GM18870 (cell line): Measurements from ENCODE around the gene SSNA1.

Experiments used
- ATAC-seq: cut with Tn5 transposase; IDR thresholded peaks from one replicate; pipeline ENCODE4 v1.9.1; 2021; ENCODE audit warnings: moderate library complexity; ENCODE audit not compliant: unreplicated experiment

The SSNA1 gene

DNA sequence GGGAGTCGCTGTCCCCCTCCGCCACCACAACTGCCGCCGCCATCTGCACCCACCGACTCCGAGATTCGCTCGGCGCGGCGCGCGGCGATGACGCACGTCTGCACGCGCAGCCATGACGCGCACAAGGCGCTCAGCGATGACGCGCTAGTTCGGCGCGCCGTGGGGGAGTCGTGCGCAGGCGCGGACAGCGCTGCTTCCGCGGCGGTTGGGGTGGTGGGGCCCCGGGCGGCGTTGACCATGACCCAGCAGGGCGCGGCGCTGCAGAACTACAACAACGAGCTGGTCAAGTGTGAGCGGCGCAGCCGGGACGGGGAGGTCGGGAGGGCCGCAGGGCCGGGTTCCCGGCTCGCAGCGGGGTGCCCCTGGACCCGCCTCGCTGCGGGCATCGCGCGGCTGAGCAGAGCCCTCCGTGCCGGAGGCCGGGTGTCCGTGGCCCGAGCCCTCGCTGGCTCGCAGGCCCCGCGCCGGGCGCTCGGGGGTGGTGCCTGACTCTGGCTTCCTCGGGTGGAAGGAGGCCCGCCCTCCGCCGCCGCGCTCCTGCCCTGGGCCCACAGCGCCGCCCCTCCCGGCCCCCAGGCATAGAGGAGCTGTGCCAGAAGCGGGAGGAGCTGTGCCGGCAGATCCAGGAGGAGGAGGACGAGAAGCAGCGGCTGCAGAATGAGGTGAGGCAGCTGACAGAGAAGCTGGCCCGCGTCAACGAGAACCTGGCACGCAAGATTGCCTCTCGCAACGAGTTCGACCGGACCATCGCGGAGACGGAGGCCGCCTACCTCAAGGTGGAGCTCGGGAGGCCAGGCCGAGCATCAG lies at the start of gene SSNA1, which contains the start of gene ANAPC2:
SSNA1 (plus strand) TSS at position 187 of the 807 bp plus-strand sequence; CDS start at position 238, 51 bp downstream.
ANAPC2 (minus strand) TSS at position 71 of the 807 bp plus-strand sequence; CDS start at position 43, 28 bp downstream.
- ATAC-seq = peak; percentile 84

DNA sequence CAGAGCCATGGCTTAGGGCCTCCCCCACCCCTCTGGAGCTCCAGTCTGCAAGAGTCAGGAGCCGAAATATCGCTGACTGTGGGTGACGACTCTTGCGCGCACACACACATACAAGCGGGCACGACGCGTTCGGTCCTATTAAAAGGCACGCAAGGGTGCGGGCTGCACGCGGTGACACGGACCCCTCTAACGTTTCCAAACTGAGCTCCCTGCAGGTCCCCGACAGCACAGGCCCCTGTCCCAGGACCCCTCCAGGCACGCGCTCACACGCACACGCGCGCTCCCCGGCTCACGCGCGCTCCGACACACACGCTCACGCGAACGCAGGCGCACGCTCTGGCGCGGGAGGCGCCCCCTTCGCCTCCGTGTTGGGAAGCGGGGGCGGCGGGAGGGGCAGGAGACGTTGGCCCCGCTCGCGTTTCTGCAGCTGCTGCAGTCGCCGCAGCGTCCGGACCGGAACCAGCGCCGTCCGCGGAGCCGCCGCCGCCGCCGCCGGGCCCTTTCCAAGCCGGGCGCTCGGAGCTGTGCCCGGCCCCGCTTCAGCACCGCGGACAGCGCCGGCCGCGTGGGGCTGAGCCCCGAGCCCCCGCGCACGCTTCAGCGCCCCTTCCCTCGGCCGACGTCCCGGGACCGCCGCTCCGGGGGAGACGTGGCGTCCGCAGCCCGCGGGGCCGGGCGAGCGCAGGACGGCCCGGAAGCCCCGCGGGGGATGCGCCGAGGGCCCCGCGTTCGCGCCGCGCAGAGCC lies 49.6 kb upstream of the SSNA1 start, which contains the start of gene GRIN1:
GRIN1 (plus strand) TSS at position 433 of the 746 bp plus-strand sequence. CDS start 333 bp downstream, outside the sequence.
- no peak for ATAC-seq

GRCh38 chr9:137139468-137140150 lies 48.9 kb upstream of the SSNA1 start:
- ATAC-seq = no peak

GRCh38 chr9:137140151-137141012 lies 48.1 kb upstream of the SSNA1 start:
- ATAC-seq = no peak

- ATAC-seq = no peak
These were observed 47.2 kb upstream of the SSNA1 start for GRCh38 chr9:137141050-137141810.

DNA sequence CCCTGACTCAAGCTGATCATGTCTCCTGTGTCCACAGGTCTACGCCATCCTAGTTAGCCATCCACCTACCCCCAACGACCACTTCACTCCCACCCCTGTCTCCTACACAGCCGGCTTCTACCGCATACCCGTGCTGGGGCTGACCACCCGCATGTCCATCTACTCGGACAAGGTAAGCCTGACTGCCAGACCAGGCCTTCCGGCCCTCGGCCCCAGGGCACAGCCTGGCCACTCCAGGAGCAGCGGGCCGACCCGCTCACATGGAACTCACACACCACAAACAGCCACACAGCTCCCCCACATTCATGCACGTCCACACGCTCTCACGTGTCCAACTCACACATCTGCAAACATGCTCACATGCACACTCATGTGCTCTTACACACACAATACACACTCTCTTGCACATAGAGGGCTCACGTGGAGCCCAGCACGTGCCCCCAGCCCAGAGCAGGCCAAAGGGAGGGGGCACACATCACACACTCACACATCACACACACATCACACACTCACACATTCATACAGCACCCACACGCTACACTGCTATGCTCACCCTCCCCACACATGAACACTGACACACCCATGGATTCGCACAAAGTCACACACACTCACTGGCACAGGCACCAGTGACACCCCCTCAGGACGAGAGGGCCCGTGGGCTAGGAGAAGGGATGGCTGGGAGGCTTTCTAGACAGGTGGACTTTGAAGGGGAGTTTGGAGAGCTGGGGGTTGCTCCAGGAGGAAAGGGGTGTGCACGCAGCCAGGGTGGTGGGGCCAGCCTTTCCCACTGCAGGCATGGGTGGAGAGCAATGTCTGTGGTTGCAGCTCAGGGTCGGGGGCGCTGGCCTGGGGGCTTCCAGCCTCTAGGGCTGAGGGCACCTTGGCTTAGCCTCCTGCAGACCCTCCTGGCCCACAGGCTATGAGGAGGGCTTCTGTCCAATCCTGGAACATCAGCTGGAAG lies 46.2 kb upstream of the SSNA1 start:
- no peak for ATAC-seq

- ATAC-seq = no peak
These were observed 45.0 kb upstream of the SSNA1 start for GRCh38 chr9:137143459-137143858.

DNA sequence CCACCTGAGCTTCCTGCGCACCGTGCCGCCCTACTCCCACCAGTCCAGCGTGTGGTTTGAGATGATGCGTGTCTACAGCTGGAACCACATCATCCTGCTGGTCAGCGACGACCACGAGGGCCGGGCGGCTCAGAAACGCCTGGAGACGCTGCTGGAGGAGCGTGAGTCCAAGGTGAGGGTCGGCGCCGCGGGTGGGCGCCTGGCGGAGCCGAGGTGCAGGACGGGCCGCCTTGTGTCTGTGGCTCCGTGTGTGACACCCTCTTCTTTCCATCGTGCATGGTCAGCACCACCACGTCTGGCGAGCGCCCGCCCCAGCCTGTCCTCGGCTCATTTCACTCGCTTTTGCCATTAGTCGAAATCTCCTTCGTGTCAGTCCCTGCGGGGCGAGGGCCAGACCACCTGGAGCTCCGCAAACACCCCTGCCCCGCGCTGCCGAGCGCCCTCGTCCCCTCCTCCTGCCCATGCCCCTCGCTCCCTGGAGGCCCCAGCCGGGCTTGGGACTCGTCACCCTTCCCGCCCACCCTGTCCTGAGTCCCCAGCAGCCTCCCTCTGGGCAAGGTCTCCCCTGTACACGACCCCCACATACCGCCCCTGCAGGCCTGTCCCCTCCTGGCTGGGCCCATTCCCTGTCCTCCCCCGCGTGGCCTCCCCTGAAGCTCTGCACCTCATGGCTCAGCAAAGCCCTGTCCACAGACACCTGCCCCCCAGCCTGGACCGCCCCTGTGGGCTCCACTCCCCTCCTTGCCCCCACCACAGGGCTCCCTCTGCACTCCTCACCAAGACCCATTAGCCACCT lies 42.5 kb upstream of the SSNA1 start:
- ATAC-seq = no peak

GRCh38 chr9:137146527-137146918 lies 42.0 kb upstream of the SSNA1 start:
- ATAC-seq = no peak

DNA sequence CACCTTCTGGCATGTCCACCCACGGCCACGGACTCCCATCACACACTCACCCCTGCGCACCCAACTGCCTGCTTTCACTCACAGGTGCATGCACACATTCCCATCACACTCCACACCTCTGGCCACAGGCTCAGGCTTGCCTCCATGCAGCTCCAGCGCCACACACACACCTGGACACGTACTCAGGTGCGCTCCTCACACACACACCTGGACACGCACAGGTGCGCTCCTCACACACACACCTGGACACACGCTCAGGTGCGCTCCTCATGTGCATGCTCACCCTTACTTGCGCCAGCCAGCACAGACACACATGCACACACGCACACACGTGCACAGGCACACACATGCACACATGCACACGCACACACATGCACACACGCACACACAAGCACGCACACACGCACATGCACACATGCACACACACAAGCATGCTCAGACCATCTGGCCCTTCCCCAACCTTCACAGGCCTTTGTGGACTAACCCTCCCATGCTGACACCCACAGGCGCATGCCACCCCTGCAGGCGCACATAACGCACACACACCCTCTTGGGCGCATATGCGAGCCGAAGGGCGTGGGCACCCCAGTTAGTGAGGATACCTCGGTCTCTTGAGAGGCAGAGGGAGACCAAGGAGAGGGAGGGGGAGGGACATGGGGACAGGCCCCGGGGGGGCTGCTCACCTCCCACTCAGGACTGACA lies 41.2 kb upstream of the SSNA1 start:
- no peak for ATAC-seq

- no peak for ATAC-seq
These were observed 40.7 kb upstream of the SSNA1 start for GRCh38 chr9:137147793-137148160.

- ATAC-seq = no peak
These were observed 40.2 kb upstream of the SSNA1 start for GRCh38 chr9:137148242-137148641.

- ATAC-seq = no peak
These were observed 39.8 kb upstream of the SSNA1 start for GRCh38 chr9:137148661-137149060.

- no peak for ATAC-seq
These were observed 39.1 kb upstream of the SSNA1 start for GRCh38 chr9:137149363-137149762.

- no peak for ATAC-seq
These were observed 38.4 kb upstream of the SSNA1 start for GRCh38 chr9:137149942-137150616.

- ATAC-seq = no peak
These were observed 37.6 kb upstream of the SSNA1 start for GRCh38 chr9:137150617-137151457.
